ENCODE results near the gene FAM117A.

GRCh38 chr17:49742166-49742638 is 21.7 kb downstream of the FAM117A start:
- TF ChIP-seq CTCF (IDR thresholded peaks at IDR 0.05): no peak
- TF ChIP-seq POLR2AphosphoS5 (IDR thresholded peaks at IDR 0.05): no peak
- no peak for TF ChIP-seq POLR2A (IDR thresholded peaks at IDR 0.05)
